Measurements from ENCODE around the gene UMPS. TPM values are rescaled to one million over a fixed set of nuclear protein-coding genes. Genes with fewer than 3 reads are reported as not detected.

UMPS gene
- 49.0 and 50.3 TPM in 2 replicates for total RNA-seq
- long read RNA-seq, full-length matches to known transcripts = 210 of 231 reads
- long read RNA-seq, partial matches to known transcripts = 8 of 231 reads
- long read RNA-seq, other reads (novel, unspliced or antisense) = 13 of 231 reads

DNA sequence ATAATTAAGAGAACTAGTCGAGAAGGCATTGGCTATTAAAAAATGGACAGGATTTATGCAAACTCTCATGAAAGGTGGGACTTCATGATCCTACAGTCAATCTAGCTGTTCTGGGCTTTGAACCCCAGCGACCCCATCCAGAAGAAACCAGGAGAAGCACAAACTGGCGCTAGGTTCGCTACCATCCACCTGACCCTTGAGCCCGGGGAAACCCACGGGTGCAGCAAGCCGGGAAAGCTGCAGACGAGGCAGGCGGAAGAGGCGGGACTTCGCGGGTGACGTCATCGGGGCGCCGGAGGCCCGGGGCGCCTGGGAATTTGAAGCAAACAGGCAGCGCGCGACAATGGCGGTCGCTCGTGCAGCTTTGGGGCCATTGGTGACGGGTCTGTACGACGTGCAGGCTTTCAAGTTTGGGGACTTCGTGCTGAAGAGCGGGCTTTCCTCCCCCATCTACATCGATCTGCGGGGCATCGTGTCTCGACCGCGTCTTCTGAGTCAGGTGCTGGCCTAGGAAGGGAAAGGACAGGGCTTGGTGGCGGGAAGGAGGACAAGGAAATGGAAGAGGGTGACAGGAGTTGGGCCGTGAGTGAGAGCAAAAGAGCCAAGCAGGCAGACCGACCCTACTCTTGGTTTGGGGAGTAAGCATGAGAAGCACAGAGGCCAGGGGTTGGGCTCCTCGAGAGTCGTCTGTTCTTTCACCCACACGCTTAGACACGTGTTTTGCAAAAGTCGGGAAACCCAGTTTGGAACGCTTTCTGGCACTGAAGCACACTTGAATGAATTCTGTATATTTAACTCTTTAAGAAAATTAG, at the start of gene UMPS:
Gene UMPS (plus strand): TSS at position 324 of the 812 bp plus-strand sequence. CDS start 20 bp downstream, at position 344.
- Mint-ChIP-seq H3K36me3 (ENCODE audit: insufficient read depth) (peaks cover 6% of the 10 kb centered on the region), H3K9me3 (ENCODE audit: low read depth) (no peaks in the 10 kb centered on the region), H3K27me3 (no peaks in the 10 kb centered on the region), H3K4me1 (ENCODE audit: low read depth) (peaks cover 16% of the 10 kb centered on the region), H3K27ac (peak within 1 kb of the TSS; percentile 99), H3K4me3 (ENCODE audit: low read depth) (peak within 1 kb of the TSS; percentile 100)
- DNase-seq (ENCODE audit: low spot score, unreplicated experiment) = peak; percentile 81
- TF ChIP-seq, protein P1, sequence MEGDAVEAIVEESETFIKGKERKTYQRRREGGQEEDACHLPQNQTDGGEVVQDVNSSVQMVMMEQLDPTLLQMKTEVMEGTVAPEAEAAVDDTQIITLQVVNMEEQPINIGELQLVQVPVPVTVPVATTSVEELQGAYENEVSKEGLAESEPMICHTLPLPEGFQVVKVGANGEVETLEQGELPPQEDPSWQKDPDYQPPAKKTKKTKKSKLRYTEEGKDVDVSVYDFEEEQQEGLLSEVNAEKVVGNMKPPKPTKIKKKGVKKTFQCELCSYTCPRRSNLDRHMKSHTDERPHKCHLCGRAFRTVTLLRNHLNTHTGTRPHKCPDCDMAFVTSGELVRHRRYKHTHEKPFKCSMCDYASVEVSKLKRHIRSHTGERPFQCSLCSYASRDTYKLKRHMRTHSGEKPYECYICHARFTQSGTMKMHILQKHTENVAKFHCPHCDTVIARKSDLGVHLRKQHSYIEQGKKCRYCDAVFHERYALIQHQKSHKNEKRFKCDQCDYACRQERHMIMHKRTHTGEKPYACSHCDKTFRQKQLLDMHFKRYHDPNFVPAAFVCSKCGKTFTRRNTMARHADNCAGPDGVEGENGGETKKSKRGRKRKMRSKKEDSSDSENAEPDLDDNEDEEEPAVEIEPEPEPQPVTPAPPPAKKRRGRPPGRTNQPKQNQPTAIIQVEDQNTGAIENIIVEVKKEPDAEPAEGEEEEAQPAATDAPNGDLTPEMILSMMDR (IDR thresholded peaks at IDR 0.05; ENCODE audit: unreplicated experiment) = no peak

DNA sequence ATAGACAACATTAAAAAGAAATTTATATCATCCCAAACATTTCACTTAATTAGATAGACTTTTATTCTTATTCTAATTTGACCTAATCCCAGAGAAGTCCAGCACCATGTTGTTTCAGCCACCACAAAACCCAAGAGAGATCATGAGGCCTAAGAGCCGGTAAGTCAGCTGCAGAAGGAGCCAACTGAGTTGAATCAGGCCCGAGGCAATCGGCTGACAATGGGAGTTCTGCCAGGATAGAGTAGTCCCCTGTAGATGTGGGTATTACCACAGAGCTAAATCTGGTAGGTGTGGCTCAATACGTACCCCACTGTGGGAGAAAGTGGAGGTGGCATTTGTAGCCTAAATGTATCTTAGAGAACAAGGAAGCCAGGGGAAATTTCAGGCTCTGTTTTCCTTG, 49.7 kb upstream of the UMPS start:
- H3K27me3 Mint-ChIP-seq = no peaks in the 10 kb centered on the region
- no peak overlapping the region for H3K27ac Mint-ChIP-seq
- no peaks in the 10 kb centered on the region for H3K9me3 Mint-ChIP-seq (ENCODE audit: low read depth)
- TF ChIP-seq, protein P1 (IDR thresholded peaks at IDR 0.05; ENCODE audit: unreplicated experiment) = no peak
- DNase-seq (ENCODE audit: low spot score, unreplicated experiment) = no peak
- H3K36me3 Mint-ChIP-seq (ENCODE audit: insufficient read depth) = peaks cover 13% of the 10 kb centered on the region
- no peak overlapping the region for H3K4me3 Mint-ChIP-seq (ENCODE audit: low read depth)
- H3K4me1 Mint-ChIP-seq (ENCODE audit: low read depth) = peaks cover 6% of the 10 kb centered on the region

DNA sequence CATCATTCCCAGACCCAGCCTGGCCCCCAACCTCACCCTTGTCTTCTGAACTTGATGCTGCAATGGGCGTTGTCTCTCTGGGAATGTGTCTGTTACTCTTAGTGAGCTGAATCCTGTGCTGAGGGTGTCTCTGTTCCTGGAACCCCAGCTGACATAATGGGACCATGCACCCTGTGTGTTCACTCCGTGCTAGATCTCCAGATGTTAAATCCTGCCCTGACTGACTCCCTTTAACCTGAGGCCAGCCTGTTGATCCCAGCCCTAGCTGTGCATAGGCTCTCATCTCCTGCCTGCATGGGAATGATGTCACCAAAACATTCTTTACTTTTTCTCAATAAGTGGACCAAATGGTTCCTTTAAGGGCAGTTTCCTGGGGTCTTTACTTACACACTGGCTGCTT, 48.0 kb upstream of the UMPS start:
- no peak overlapping the region for H3K4me3 Mint-ChIP-seq (ENCODE audit: low read depth)
- no peaks in the 10 kb centered on the region for H3K27me3 Mint-ChIP-seq
- H3K9me3 Mint-ChIP-seq (ENCODE audit: low read depth) = no peaks in the 10 kb centered on the region
- H3K27ac Mint-ChIP-seq = no peak overlapping the region
- peaks cover 13% of the 10 kb centered on the region for H3K36me3 Mint-ChIP-seq (ENCODE audit: insufficient read depth)
- H3K4me1 Mint-ChIP-seq (ENCODE audit: low read depth) = peaks cover 9% of the 10 kb centered on the region
- TF ChIP-seq, protein P1 (IDR thresholded peaks at IDR 0.05; ENCODE audit: unreplicated experiment) = no peak
- DNase-seq (ENCODE audit: low spot score, unreplicated experiment) = no peak

DNA sequence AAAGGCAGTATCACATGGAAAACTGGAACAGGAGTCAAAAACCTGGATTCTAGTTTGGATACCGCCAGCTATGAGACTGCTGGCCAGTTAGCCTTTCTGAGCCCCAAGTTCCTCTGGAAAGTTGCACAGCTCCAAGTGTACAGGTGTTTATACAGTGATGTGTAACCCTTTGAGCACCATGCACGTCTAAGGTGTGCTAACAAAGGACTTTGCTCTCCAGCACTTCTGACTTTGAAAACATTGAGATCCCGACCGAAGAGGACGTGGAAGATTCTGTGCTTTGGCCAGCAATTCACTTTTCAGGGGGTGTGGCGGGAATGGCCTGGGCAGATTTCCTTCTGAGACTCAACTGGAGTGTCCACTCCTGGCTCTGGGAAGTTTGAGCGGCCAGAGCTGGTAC, 45.8 kb upstream of the UMPS start:
- H3K27ac Mint-ChIP-seq = no peak overlapping the region
- H3K4me1 Mint-ChIP-seq (ENCODE audit: low read depth) = peaks cover 15% of the 10 kb centered on the region
- no peak for DNase-seq (ENCODE audit: low spot score, unreplicated experiment)
- H3K27me3 Mint-ChIP-seq = no peaks in the 10 kb centered on the region
- peaks cover 4% of the 10 kb centered on the region for H3K36me3 Mint-ChIP-seq (ENCODE audit: insufficient read depth)
- TF ChIP-seq, protein P1 (IDR thresholded peaks at IDR 0.05; ENCODE audit: unreplicated experiment) = no peak
- H3K4me3 Mint-ChIP-seq (ENCODE audit: low read depth) = no peak overlapping the region
- H3K9me3 Mint-ChIP-seq (ENCODE audit: low read depth) = no peaks in the 10 kb centered on the region

DNA sequence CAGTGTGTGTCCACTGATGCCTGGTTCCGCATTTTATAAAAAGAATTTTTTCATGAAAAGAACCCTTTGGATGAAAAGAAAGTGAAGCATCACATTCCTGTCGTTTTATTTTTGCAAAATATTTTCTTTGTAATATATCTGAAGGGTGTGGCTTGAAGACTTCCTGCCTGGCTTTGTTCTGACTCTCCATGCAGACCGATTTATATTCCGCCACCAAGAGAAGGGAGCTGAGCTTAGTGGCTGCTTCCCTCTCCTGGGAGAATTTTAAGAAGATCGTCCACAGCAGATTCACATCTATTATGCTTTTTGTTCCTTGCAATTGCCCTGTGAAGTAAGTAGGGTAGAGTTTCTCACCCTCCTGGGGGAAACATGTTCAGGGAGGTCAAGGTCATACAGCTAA, 45.2 kb upstream of the UMPS start:
- no peak overlapping the region for H3K4me3 Mint-ChIP-seq (ENCODE audit: low read depth)
- no peak for DNase-seq (ENCODE audit: low spot score, unreplicated experiment)
- peaks cover 15% of the 10 kb centered on the region for H3K4me1 Mint-ChIP-seq (ENCODE audit: low read depth)
- TF ChIP-seq, protein P1 (IDR thresholded peaks at IDR 0.05; ENCODE audit: unreplicated experiment) = no peak
- H3K27me3 Mint-ChIP-seq = no peaks in the 10 kb centered on the region
- H3K27ac Mint-ChIP-seq = no peak overlapping the region
- no peaks in the 10 kb centered on the region for H3K9me3 Mint-ChIP-seq (ENCODE audit: low read depth)
- peaks cover 1% of the 10 kb centered on the region for H3K36me3 Mint-ChIP-seq (ENCODE audit: insufficient read depth)

All from progenitor cell of endocrine pancreas (in vitro differentiated cells).